CD4-positive, CD25-positive, alpha-beta regulatory T cell (primary cell): ENCODE measurements around the gene NEU4. TPM values are rescaled to one million over a fixed set of nuclear protein-coding genes. Genes with fewer than 3 reads are reported as not detected.

Experiments
- ATAC-seq, 2 donors: fragments of 150-1000 bp; cut with Tn5 transposase; one replicate each; pipeline ENCODE4 v1.10.0; 2021; ENCODE audit warnings: low read depth in 2 of 2, moderate number of reproducible peaks in 2 of 2, moderate library complexity in 1 of 2
- DNase-seq, 3 donors: peaks; one replicate each; pipeline versions ENCODE4 v3.0.0 to v3.0.0-alpha.2; 2012 to 2022; ENCODE audit warnings: mixed read lengths in 1 of 3
- H3K27ac ChIP-seq: one replicate; pipeline ENCODE4 v1.7.0; 2013; ENCODE audit warnings: mild to moderate bottlenecking, low read length; ENCODE audit not compliant: insufficient read depth, poor library complexity, severe bottlenecking
- H3K27me3 ChIP-seq: one replicate; pipeline ENCODE4 v1.7.0; 2013; ENCODE audit warnings: low read length; ENCODE audit not compliant: control insufficient read depth, insufficient read depth
- H3K36me3 ChIP-seq: one replicate; pipeline ENCODE4 v1.7.0; 2013; ENCODE audit warnings: mild to moderate bottlenecking, low read length, moderate library complexity; ENCODE audit not compliant: control insufficient read depth, insufficient read depth
- H3K4me1 ChIP-seq: 2 replicates; pipeline ENCODE4 v1.7.0; 2013; ENCODE audit warnings: mild to moderate bottlenecking, low read length; ENCODE audit not compliant: insufficient read depth, control insufficient read depth, poor library complexity, severe bottlenecking
- H3K4me3 ChIP-seq: one replicate; pipeline ENCODE4 v1.7.0; 2013; ENCODE audit warnings: low read depth, mild to moderate bottlenecking, low read length, moderate library complexity
- H3K9me3 ChIP-seq, 2 experiments: 1 replicate in 1 of 2; 2 replicates in 1 of 2; pipeline ENCODE4 v1.7.0; 2013; ENCODE audit warnings: low read length in 2 of 2, mild to moderate bottlenecking in 1 of 2, moderate library complexity in 1 of 2; ENCODE audit not compliant: control insufficient read depth in 2 of 2
- H3K27ac Mint-ChIP-seq, 3 donors: one replicate each; pipeline ENCODE4 v1.8.0; 2020 to 2022; ENCODE audit warnings: mild to moderate bottlenecking in 3 of 3, mixed read lengths in 3 of 3, moderate library complexity in 2 of 3
- H3K27me3 Mint-ChIP-seq: one replicate; pipeline ENCODE4 v1.8.0; 2022; ENCODE audit warnings: mild to moderate bottlenecking, mixed read lengths
- H3K36me3 Mint-ChIP-seq: one replicate; pipeline ENCODE4 v1.8.0; 2020; ENCODE audit warnings: mixed read lengths
- H3K4me1 Mint-ChIP-seq, 4 donors: one replicate each; pipeline ENCODE4 v1.8.0; 2020 to 2022; ENCODE audit warnings: mixed read lengths in 4 of 4, mild to moderate bottlenecking in 1 of 4
- H3K4me3 Mint-ChIP-seq, 4 donors: one replicate each; pipeline ENCODE4 v1.8.0; 2020 to 2022; ENCODE audit warnings: mild to moderate bottlenecking in 4 of 4, mixed read lengths in 4 of 4, moderate library complexity in 3 of 4
- H3K9me3 Mint-ChIP-seq, 7 donors: one replicate each; pipeline ENCODE4 v1.8.0; 2020 to 2022; ENCODE audit warnings: mixed read lengths in 7 of 7, mild to moderate bottlenecking in 3 of 7, moderate library complexity in 2 of 7
- polyA plus RNA-seq, 4 donors: library from polyadenylated mRNA; unstranded; fragments of 300-500 nt; fragmentation: Illumina TruSeq; gene quantifications; one replicate each; pipeline ENCODE4 v1.2.3, GENCODE V29; 2021
- total RNA-seq: library from RNA; stranded (reverse); gene quantifications from one replicate; pipeline ENCODE4 v1.2.3, GENCODE V29; 2022

Gene NEU4
- total and polyA plus RNA-seq, 5 donors from 2014 or later, result 0.16 to 3.8 (median 0.67) TPM; not detected in 2

- H3K9me3 Mint-ChIP-seq, result no peaks in the 10 kb centered on the region
- H3K9me3 ChIP-seq, result no peaks in the 10 kb centered on the region
- H3K4me3 ChIP-seq, result no peak overlapping the region
- no peaks in the 10 kb centered on the region for H3K27me3 Mint-ChIP-seq
- no peaks in the 10 kb centered on the region for H3K36me3 ChIP-seq
- peaks cover 38% of the 10 kb centered on the region for H3K4me1 ChIP-seq
- DNase-seq (no peak), ATAC-seq (no peak)
- H3K27ac ChIP-seq, result no peak overlapping the region
- no peak overlapping the region for H3K27ac Mint-ChIP-seq
- no peaks in the 10 kb centered on the region for H3K36me3 Mint-ChIP-seq
- H3K4me3 Mint-ChIP-seq, result peak overlapping the region; percentile 43 to 83 (median 64)
- H3K27me3 ChIP-seq, result no peaks in the 10 kb centered on the region
- peaks cover 3 to 28% (median 16%) of the 10 kb centered on the region in 4 donors for H3K4me1 Mint-ChIP-seq
Measured at GRCh38 chr2:241855245-241855887, 46.4 kb downstream of the NEU4 start.

- no peaks in the 10 kb centered on the region for H3K9me3 ChIP-seq
- Mint-ChIP-seq H3K9me3 (peaks cover 0 to under 1% (median 0%) of the 10 kb centered on the region in 7 donors), H3K27ac (peak overlapping the region in 2 of 3 donors; percentile 44 to 55), H3K4me3 (peak overlapping the region; percentile 43 to 92 (median 66)), H3K27me3 (no peaks in the 10 kb centered on the region), H3K4me1 (peaks cover 3 to 29% (median 16%) of the 10 kb centered on the region in 4 donors), H3K36me3 (no peaks in the 10 kb centered on the region)
- no peak for DNase-seq
- peaks cover 44% of the 10 kb centered on the region for H3K4me1 ChIP-seq
- H3K36me3 ChIP-seq, result no peaks in the 10 kb centered on the region
- H3K4me3 ChIP-seq, result no peak overlapping the region
- no peak for ATAC-seq
- no peak overlapping the region for H3K27ac ChIP-seq
- no peaks in the 10 kb centered on the region for H3K27me3 ChIP-seq
Measured at GRCh38 chr2:241855888-241856422, 47.0 kb downstream of the NEU4 start.

GRCh38 chr2:241857041-241857541 lies 48.1 kb downstream of the NEU4 start:
- peak overlapping the region in 2 of 3 donors; percentile 44 to 55 for H3K27ac Mint-ChIP-seq
- H3K4me3 Mint-ChIP-seq, result peak overlapping the region; percentile 69 to 92 (median 87)
- H3K4me1 Mint-ChIP-seq, result peaks cover 3 to 37% (median 20%) of the 10 kb centered on the region in 4 donors
- peak overlapping the region; percentile 49 for H3K27ac ChIP-seq
- H3K27me3 Mint-ChIP-seq, result no peaks in the 10 kb centered on the region
- no peak overlapping the region for H3K4me3 ChIP-seq
- DNase-seq (no peak), ATAC-seq (no peak)
- no peaks in the 10 kb centered on the region for H3K36me3 ChIP-seq
- no peaks in the 10 kb centered on the region for H3K27me3 ChIP-seq
- no peaks in the 10 kb centered on the region for H3K9me3 ChIP-seq
- H3K4me1 ChIP-seq, result peaks cover 44% of the 10 kb centered on the region
- H3K9me3 Mint-ChIP-seq, result peaks cover 0 to 2% (median 0%) of the 10 kb centered on the region in 7 donors
- no peaks in the 10 kb centered on the region for H3K36me3 Mint-ChIP-seq

- H3K27ac ChIP-seq, result peak overlapping the region; percentile 49
- H3K4me3 Mint-ChIP-seq, result peak overlapping the region; percentile 85 to 95 (median 92)
- peak overlapping the region; percentile 59 for H3K4me3 ChIP-seq
Measured at GRCh38 chr2:241857572-241858121, 48.7 kb downstream of the NEU4 start.

GRCh38 chr2:241858206-241859016 lies 49.4 kb downstream of the NEU4 start, which contains the start of gene PDCD1:
PDCD1 (minus strand) TSS chr2:241858894; CDS start chr2:241858838, 56 bp downstream.
- peak within 1 kb of the TSS; percentile 90 to 97 (median 94) for H3K27ac Mint-ChIP-seq
- no peaks in the 10 kb centered on the region for H3K36me3 ChIP-seq
- peak; percentile 65 to 69 for ATAC-seq
- H3K9me3 ChIP-seq, result no peaks in the 10 kb centered on the region
- H3K4me3 ChIP-seq, result peak within 1 kb of the TSS; percentile 66
- H3K27ac ChIP-seq, result peak within 1 kb of the TSS; percentile 62
- no peaks in the 10 kb centered on the region for H3K36me3 Mint-ChIP-seq
- peak within 1 kb of the TSS; percentile 85 to 98 (median 95) for H3K4me3 Mint-ChIP-seq
- peaks cover 0 to 2% (median 0%) of the 10 kb centered on the region in 7 donors for H3K9me3 Mint-ChIP-seq
- no peaks in the 10 kb centered on the region for H3K27me3 ChIP-seq
- peaks cover 48% of the 10 kb centered on the region for H3K4me1 ChIP-seq
- peak; percentile 38 to 78 (median 44) for DNase-seq
- peaks cover 3 to 47% (median 25%) of the 10 kb centered on the region in 4 donors for H3K4me1 Mint-ChIP-seq
- H3K27me3 Mint-ChIP-seq, result no peaks in the 10 kb centered on the region

More at GRCh38 chr2:241857572-241858121, 48.7 kb downstream of the NEU4 start:
- Mint-ChIP-seq H3K27ac (peak overlapping the region in 2 of 3 donors; percentile 73 to 85), H3K36me3 (no peaks in the 10 kb centered on the region), H3K9me3 (peaks cover 0 to 2% (median 0%) of the 10 kb centered on the region in 7 donors), H3K4me1 (peaks cover 3 to 40% (median 21%) of the 10 kb centered on the region in 4 donors), H3K27me3 (no peaks in the 10 kb centered on the region)
- Histone ChIP-seq H3K9me3 (no peaks in the 10 kb centered on the region), H3K27me3 (no peaks in the 10 kb centered on the region), H3K36me3 (no peaks in the 10 kb centered on the region), H3K4me1 (peaks cover 44% of the 10 kb centered on the region)
- ATAC-seq, result no peak
- no peak for DNase-seq

GRCh38 chr2:241859017-241859435 lies 50.0 kb downstream of the NEU4 start:
- H3K27ac ChIP-seq, result no peak overlapping the region
- no peaks in the 10 kb centered on the region for H3K9me3 ChIP-seq
- H3K9me3 Mint-ChIP-seq, result peaks cover 0 to 2% (median 0%) of the 10 kb centered on the region in 7 donors
- ATAC-seq (no peak), DNase-seq (no peak)
- no peak overlapping the region for H3K4me3 ChIP-seq
- no peaks in the 10 kb centered on the region for H3K36me3 ChIP-seq
- H3K27ac Mint-ChIP-seq, result no peak overlapping the region
- peak overlapping the region in 3 of 4 donors; percentile 74 to 90 (median 82) for H3K4me3 Mint-ChIP-seq
- no peaks in the 10 kb centered on the region for H3K36me3 Mint-ChIP-seq
- peaks cover 55% of the 10 kb centered on the region for H3K4me1 ChIP-seq
- H3K27me3 Mint-ChIP-seq, result no peaks in the 10 kb centered on the region
- no peaks in the 10 kb centered on the region for H3K27me3 ChIP-seq
- H3K4me1 Mint-ChIP-seq, result peaks cover 5 to 53% (median 28%) of the 10 kb centered on the region in 4 donors
